Lung (tissue), 12 donors: ENCODE measurements around the gene RGMA. TPM values are rescaled to one million over a fixed set of nuclear protein-coding genes. Genes with fewer than 3 reads are reported as not detected.
"Not testable (repeated sequence)": the region's sequence is repeated elsewhere in the genome, so short reads cannot be mapped to it uniquely, and the experiment has no call there.

ENCODE experiments used
- ATAC-seq: fragments of 200-7000 bp; cut with Tn5 transposase; one replicate; pipeline ENCODE4 v1.9.1; 2020; ENCODE audit warnings: moderate number of reproducible peaks; ENCODE audit not compliant: insufficient read depth, low FRiP score
- DNase-seq, 3 donors: peaks; one replicate each; pipeline ENCODE4 v3.0.0-alpha.2; 2013 to 2017
- H3K27ac ChIP-seq, 2 donors: one replicate each; pipeline ENCODE4 v1.5.1; 2013; ENCODE audit warnings: mild to moderate bottlenecking in 2 of 2, moderate library complexity in 2 of 2, control low read depth in 1 of 2, inconsistent platforms in 1 of 2, low read depth in 1 of 2, low read length in 1 of 2
- H3K27me3 ChIP-seq, 3 donors: one replicate each; pipeline ENCODE4 v1.5.1; 2013; ENCODE audit warnings: low read length in 2 of 3; ENCODE audit not compliant: control insufficient read depth in 3 of 3, insufficient read depth in 3 of 3
- H3K36me3 ChIP-seq, 4 donors: one replicate each; pipeline ENCODE4 v1.5.1; 2013; ENCODE audit warnings: low read length in 4 of 4, mild to moderate bottlenecking in 1 of 4, moderate library complexity in 1 of 4; ENCODE audit not compliant: control insufficient read depth in 4 of 4, insufficient read depth in 4 of 4
- H3K4me1 ChIP-seq, 5 donors: one replicate each; pipeline ENCODE4 v1.5.1; 2013; ENCODE audit warnings: low read length in 5 of 5, mild to moderate bottlenecking in 2 of 5, moderate library complexity in 1 of 5; ENCODE audit not compliant: control insufficient read depth in 5 of 5, insufficient read depth in 5 of 5
- H3K4me3 ChIP-seq: one replicate; pipeline ENCODE4 v1.5.1; 2013; ENCODE audit warnings: mild to moderate bottlenecking, control low read depth, moderate library complexity
- H3K9ac ChIP-seq, 2 donors: one replicate each; pipeline ENCODE4 v1.5.1; 2013; ENCODE audit warnings: low read length in 2 of 2, control low read depth in 1 of 2; ENCODE audit not compliant: insufficient read depth in 1 of 2
- H3K9me3 ChIP-seq, 4 donors: one replicate each; pipeline ENCODE4 v1.5.1; 2013; ENCODE audit warnings: low read length in 3 of 4, mild to moderate bottlenecking in 1 of 4, moderate library complexity in 1 of 4; ENCODE audit not compliant: control insufficient read depth in 4 of 4, insufficient read depth in 3 of 4
- CTCF ChIP-seq: IDR thresholded peaks from 2 replicates; pipeline ENCODE4 v1.5.1; 2012; ENCODE audit warnings: mild to moderate bottlenecking; ENCODE audit errors: control extremely low read depth, extremely low read depth
- WGBS, 2 donors: extraction: QIAGEN DNeasy Blood & Tissue Kit; methylation state at CpG; one replicate each; pipeline ENCODE4 v1.1.7; 2013; 5-methylcytosine and 5-hydroxymethylcytosine counted together
- polyA plus RNA-seq, 2 donors: library from polyadenylated mRNA; stranded (reverse); fragments of 200-250 nt; gene quantifications; one replicate each; pipeline ENCODE4 v1.2.1, GENCODE V29; 2013
- total RNA-seq, 2 donors: library from RNA; depleted of rRNA in 1 of 2; stranded (reverse); fragments of >200 nt in 1 of 2; gene quantifications; one replicate each; pipeline ENCODE4 v1.2.1, GENCODE V29; 2014 to 2021
- donor health status: control.
- donor health status: control.
- donor health status: Bipolar disorder and iron deficiency.
- donor health status: healthy.
- donor health status: DM: yes; HTN: yes; CAD: no.

Gene RGMA
- total and polyA plus RNA-seq, 4 donors, result 2.3 to 11.3 (median 5.0) TPM

GRCh38 chr15:93040288-93041158 lies 48.5 kb downstream of the RGMA start:
- Histone ChIP-seq H3K27me3 (no peaks in the 10 kb centered on the region), H3K36me3 (peaks cover 0 to 9% (median 0%) of the 10 kb centered on the region in 4 donors), H3K9me3 (peaks cover 0 to 3% (median 0%) of the 10 kb centered on the region in 4 donors), H3K4me3 (no peak overlapping the region), H3K4me1 (peaks cover 0 to 6% (median 4%) of the 10 kb centered on the region in 5 donors), H3K9ac (no peak overlapping the region), H3K27ac (no peak overlapping the region)
- no peak for TF ChIP-seq CTCF
- ATAC-seq (no peak), DNase-seq (no peak)
- WGBS, 2 donors, result 56 to 63% methylated on average over 19 to 20 of the region's 20 CpGs

GRCh38 chr15:93039562-93040287 lies 49.3 kb downstream of the RGMA start:
- H3K9me3 ChIP-seq, H3K4me3 ChIP-seq, H3K27me3 ChIP-seq, H3K9ac ChIP-seq, ATAC-seq, H3K4me1 ChIP-seq, H3K36me3 ChIP-seq, DNase-seq, H3K27ac ChIP-seq: not testable (repeated sequence)
- WGBS, 2 donors, result 75 to 79% methylated on average over 13 of the region's 13 CpGs

- peaks cover 0 to 2% (median 0%) of the 10 kb centered on the region in 4 donors for H3K9me3 ChIP-seq
- H3K4me3 ChIP-seq, result no peak overlapping the region
- H3K27ac ChIP-seq, result no peak overlapping the region
- H3K27me3 ChIP-seq, result no peaks in the 10 kb centered on the region
- DNase-seq (no peak), ATAC-seq (no peak)
- peaks cover 0 to 6% (median 4%) of the 10 kb centered on the region in 5 donors for H3K4me1 ChIP-seq
- no peak for TF ChIP-seq CTCF
- no peaks in the 10 kb centered on the region for H3K36me3 ChIP-seq
- H3K9ac ChIP-seq, result peak overlapping the region in 1 of 2 donors; percentile 7
- 82 to 84% methylated on average over 19 to 20 of the region's 20 CpGs for WGBS, 2 donors
These were observed 50.9 kb downstream of the RGMA start for GRCh38 chr15:93037820-93038705.
